ENCODE results near the gene MGAT5B. TPM values are rescaled to one million over a fixed set of nuclear protein-coding genes. Genes with fewer than 3 reads are reported as not detected.

Gene MGAT5B
- total RNA-seq, 1 donor from 2014 or later: 0.40 TPM

DNA sequence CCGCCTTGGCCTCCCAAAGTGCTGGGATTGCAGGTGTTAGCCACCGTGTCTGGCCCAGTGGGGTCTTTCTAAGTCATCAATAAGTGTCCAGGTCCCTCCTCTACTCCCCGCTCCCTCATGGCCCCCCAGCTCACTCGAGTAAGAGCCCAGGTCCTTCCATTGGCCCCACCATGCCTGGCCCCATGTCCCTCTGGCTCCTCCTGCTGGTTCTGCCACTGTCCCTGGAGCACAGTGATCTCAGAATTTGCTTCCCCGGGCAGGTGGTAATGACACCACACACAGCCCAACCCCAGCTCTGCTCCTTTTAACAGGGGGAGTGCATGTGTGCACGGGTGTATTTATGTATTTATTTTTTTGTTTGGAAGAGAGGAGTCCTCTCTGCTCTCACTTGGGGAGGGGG, 19.6 kb downstream of the MGAT5B start:
- DNase-seq (ENCODE audit: extremely low spot score, unreplicated experiment): no peak
- no peak overlapping the region for H3K4me3 Mint-ChIP-seq (ENCODE audit: unreplicated experiment)
- H3K9me3 Mint-ChIP-seq (ENCODE audit: unreplicated experiment): no peaks in the 10 kb centered on the region
- no peaks in the 10 kb centered on the region for H3K27me3 Mint-ChIP-seq (ENCODE audit: unreplicated experiment)
- no peaks in the 10 kb centered on the region for H3K36me3 Mint-ChIP-seq (ENCODE audit: unreplicated experiment)
- TF ChIP-seq, protein P1, sequence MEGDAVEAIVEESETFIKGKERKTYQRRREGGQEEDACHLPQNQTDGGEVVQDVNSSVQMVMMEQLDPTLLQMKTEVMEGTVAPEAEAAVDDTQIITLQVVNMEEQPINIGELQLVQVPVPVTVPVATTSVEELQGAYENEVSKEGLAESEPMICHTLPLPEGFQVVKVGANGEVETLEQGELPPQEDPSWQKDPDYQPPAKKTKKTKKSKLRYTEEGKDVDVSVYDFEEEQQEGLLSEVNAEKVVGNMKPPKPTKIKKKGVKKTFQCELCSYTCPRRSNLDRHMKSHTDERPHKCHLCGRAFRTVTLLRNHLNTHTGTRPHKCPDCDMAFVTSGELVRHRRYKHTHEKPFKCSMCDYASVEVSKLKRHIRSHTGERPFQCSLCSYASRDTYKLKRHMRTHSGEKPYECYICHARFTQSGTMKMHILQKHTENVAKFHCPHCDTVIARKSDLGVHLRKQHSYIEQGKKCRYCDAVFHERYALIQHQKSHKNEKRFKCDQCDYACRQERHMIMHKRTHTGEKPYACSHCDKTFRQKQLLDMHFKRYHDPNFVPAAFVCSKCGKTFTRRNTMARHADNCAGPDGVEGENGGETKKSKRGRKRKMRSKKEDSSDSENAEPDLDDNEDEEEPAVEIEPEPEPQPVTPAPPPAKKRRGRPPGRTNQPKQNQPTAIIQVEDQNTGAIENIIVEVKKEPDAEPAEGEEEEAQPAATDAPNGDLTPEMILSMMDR (IDR thresholded peaks at IDR 0.05): no peak
- no peaks in the 10 kb centered on the region for H3K4me1 Mint-ChIP-seq (ENCODE audit: unreplicated experiment)
- H3K27ac Mint-ChIP-seq (ENCODE audit: unreplicated experiment): no peak overlapping the region

DNA sequence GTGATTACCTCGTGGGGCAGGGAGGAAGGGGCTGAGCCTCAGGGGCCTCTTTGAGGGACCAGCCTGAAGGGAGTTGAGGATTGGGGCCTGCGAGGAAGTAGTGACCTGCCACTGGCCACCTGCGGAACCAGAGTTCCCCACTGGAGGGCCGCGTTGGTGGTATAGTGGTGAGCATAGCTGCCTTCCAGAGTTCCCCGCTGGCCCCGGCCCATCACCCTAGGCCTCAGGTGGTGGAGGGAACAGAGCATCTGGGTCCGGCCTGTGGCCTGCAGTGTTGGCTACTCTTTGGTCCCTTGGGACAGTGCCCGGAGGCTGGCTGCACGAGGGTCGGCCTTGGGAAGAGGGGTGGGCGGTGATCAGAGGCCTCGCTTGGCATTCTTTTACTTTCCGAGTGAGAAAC, 20.5 kb downstream of the MGAT5B start:
- Mint-ChIP-seq H3K27me3 (ENCODE audit: unreplicated experiment) (no peaks in the 10 kb centered on the region), H3K36me3 (ENCODE audit: unreplicated experiment) (no peaks in the 10 kb centered on the region), H3K4me1 (ENCODE audit: unreplicated experiment) (no peaks in the 10 kb centered on the region), H3K9me3 (ENCODE audit: unreplicated experiment) (no peaks in the 10 kb centered on the region), H3K4me3 (ENCODE audit: unreplicated experiment) (no peak overlapping the region), H3K27ac (ENCODE audit: unreplicated experiment) (no peak overlapping the region)
- no peak for DNase-seq (ENCODE audit: extremely low spot score, unreplicated experiment)
- TF ChIP-seq, protein P1 (IDR thresholded peaks at IDR 0.05): no peak

- Mint-ChIP-seq H3K36me3 (ENCODE audit: unreplicated experiment) (no peaks in the 10 kb centered on the region), H3K27ac (ENCODE audit: unreplicated experiment) (no peak overlapping the region), H3K27me3 (ENCODE audit: unreplicated experiment) (no peaks in the 10 kb centered on the region), H3K9me3 (ENCODE audit: unreplicated experiment) (no peaks in the 10 kb centered on the region), H3K4me3 (ENCODE audit: unreplicated experiment) (no peak overlapping the region), H3K4me1 (ENCODE audit: unreplicated experiment) (no peaks in the 10 kb centered on the region)
- DNase-seq (ENCODE audit: extremely low spot score, unreplicated experiment): no peak
- TF ChIP-seq, protein P1 (IDR thresholded peaks at IDR 0.05): no peak
Measured at GRCh38 chr17:76889323-76889722, 21.1 kb downstream of the MGAT5B start.

DNA sequence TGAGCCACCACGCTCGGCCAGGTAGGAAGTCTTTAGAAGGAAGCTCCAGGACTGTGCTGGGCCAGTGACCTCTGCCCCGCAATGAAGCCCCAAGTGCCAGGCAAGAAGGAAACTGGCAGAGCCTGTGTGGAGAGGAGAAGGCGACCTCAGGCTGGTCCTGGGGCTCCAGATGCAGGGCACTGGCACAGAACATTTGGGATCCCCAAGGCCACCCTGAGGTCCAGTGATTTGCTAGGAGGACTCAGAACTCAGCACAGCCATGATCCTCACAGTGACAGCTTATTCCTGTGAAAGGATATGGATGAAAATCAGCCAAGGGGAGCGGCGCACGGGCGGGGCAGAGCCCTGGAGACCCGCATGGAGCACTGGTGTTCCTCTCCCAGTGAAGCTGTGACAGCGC, 24.1 kb downstream of the MGAT5B start:
- no peak overlapping the region for H3K27ac Mint-ChIP-seq (ENCODE audit: unreplicated experiment)
- TF ChIP-seq, protein P1 (IDR thresholded peaks at IDR 0.05): no peak
- no peak for DNase-seq (ENCODE audit: extremely low spot score, unreplicated experiment)
- no peaks in the 10 kb centered on the region for H3K4me1 Mint-ChIP-seq (ENCODE audit: unreplicated experiment)
- H3K9me3 Mint-ChIP-seq (ENCODE audit: unreplicated experiment): no peaks in the 10 kb centered on the region
- no peak overlapping the region for H3K4me3 Mint-ChIP-seq (ENCODE audit: unreplicated experiment)
- peaks cover 10% of the 10 kb centered on the region for H3K27me3 Mint-ChIP-seq (ENCODE audit: unreplicated experiment)
- no peaks in the 10 kb centered on the region for H3K36me3 Mint-ChIP-seq (ENCODE audit: unreplicated experiment)

- DNase-seq (ENCODE audit: extremely low spot score, unreplicated experiment): no peak
- Mint-ChIP-seq H3K27ac (ENCODE audit: unreplicated experiment) (no peak overlapping the region), H3K36me3 (ENCODE audit: unreplicated experiment) (no peaks in the 10 kb centered on the region), H3K9me3 (ENCODE audit: unreplicated experiment) (no peaks in the 10 kb centered on the region), H3K4me3 (ENCODE audit: unreplicated experiment) (no peak overlapping the region), H3K4me1 (ENCODE audit: unreplicated experiment) (no peaks in the 10 kb centered on the region), H3K27me3 (ENCODE audit: unreplicated experiment) (peaks cover 11% of the 10 kb centered on the region)
- TF ChIP-seq, protein P1 (IDR thresholded peaks at IDR 0.05): no peak
Measured at GRCh38 chr17:76893623-76894334, 25.6 kb downstream of the MGAT5B start.

Data from osteocyte (in vitro differentiated cells).